Measurements from ENCODE around the gene ZP1. TPM values are rescaled to one million over a fixed set of nuclear protein-coding genes. Genes with fewer than 3 reads are reported as not detected.

The ZP1 gene
- total and polyA plus RNA-seq, 4 donors = 0.04 TPM; not detected in 3

- no peak overlapping the region for H3K27ac ChIP-seq (ENCODE audit: low read depth in 1 of 2, low read length in 1 of 2)
- H3K9me3 ChIP-seq (ENCODE audit: control insufficient read depth in 4 of 4, insufficient read depth in 3 of 4, low read length in 3 of 4) = no peaks in the 10 kb centered on the region
- DNase-seq (peak in 1 of 3 donors; percentile 31), ATAC-seq (ENCODE audit: insufficient read depth, low FRiP score) (no peak)
- TF ChIP-seq CTCF (IDR thresholded peaks at IDR 0.05; ENCODE audit: control extremely low read depth, extremely low read depth) = no peak
- H3K9ac ChIP-seq (ENCODE audit: insufficient read depth in 1 of 2, low read length in 2 of 2) = no peak overlapping the region
- H3K36me3 ChIP-seq (ENCODE audit: control insufficient read depth in 4 of 4, insufficient read depth in 4 of 4, low read length in 4 of 4) = peaks cover 0 to 12% (median 6%) of the 10 kb centered on the region in 4 donors
- H3K27me3 ChIP-seq (ENCODE audit: control insufficient read depth in 3 of 3, insufficient read depth in 3 of 3, low read length in 2 of 3) = no peaks in the 10 kb centered on the region
- 69 to 70% methylated on average over 5 of the region's 5 CpGs for WGBS, 2 donors
- H3K4me1 ChIP-seq (ENCODE audit: control insufficient read depth in 5 of 5, insufficient read depth in 5 of 5, low read length in 5 of 5) = peaks cover 0 to 7% (median 0%) of the 10 kb centered on the region in 5 donors
- H3K4me3 ChIP-seq = no peak overlapping the region
Observed at GRCh38 chr11:60887556-60887955, 20.2 kb downstream of the ZP1 start.

GRCh38 chr11:60889869-60890311 lies 22.5 kb downstream of the ZP1 start:
- ATAC-seq (ENCODE audit: insufficient read depth, low FRiP score) (no peak), DNase-seq (peak in 1 of 3 donors; percentile 33)
- WGBS, 2 donors = 52 to 56% methylated on average over 6 of the region's 6 CpGs
- Histone ChIP-seq H3K27me3 (ENCODE audit: control insufficient read depth in 3 of 3, insufficient read depth in 3 of 3, low read length in 2 of 3) (no peaks in the 10 kb centered on the region), H3K4me1 (ENCODE audit: control insufficient read depth in 5 of 5, insufficient read depth in 5 of 5, low read length in 5 of 5) (peaks cover 0 to 7% (median 0%) of the 10 kb centered on the region in 5 donors), H3K27ac (ENCODE audit: low read depth in 1 of 2, low read length in 1 of 2) (no peak overlapping the region), H3K4me3 (no peak overlapping the region), H3K9me3 (ENCODE audit: control insufficient read depth in 4 of 4, insufficient read depth in 3 of 4, low read length in 3 of 4) (no peaks in the 10 kb centered on the region), H3K36me3 (ENCODE audit: control insufficient read depth in 4 of 4, insufficient read depth in 4 of 4, low read length in 4 of 4) (peaks cover 6 to 17% (median 12%) of the 10 kb centered on the region in 4 donors), H3K9ac (ENCODE audit: insufficient read depth in 1 of 2, low read length in 2 of 2) (no peak overlapping the region)
- no peak for TF ChIP-seq CTCF (IDR thresholded peaks at IDR 0.05; ENCODE audit: control extremely low read depth, extremely low read depth)

- no peak overlapping the region for H3K27ac ChIP-seq (ENCODE audit: low read depth in 1 of 2, low read length in 1 of 2)
- ATAC-seq (ENCODE audit: insufficient read depth, low FRiP score) (no peak), DNase-seq (no peak)
- no peak overlapping the region for H3K4me3 ChIP-seq
- 39 to 46% methylated on average over 5 of the region's 5 CpGs for WGBS, 2 donors
- no peaks in the 10 kb centered on the region for H3K27me3 ChIP-seq (ENCODE audit: control insufficient read depth in 3 of 3, insufficient read depth in 3 of 3, low read length in 2 of 3)
- H3K4me1 ChIP-seq (ENCODE audit: control insufficient read depth in 5 of 5, insufficient read depth in 5 of 5, low read length in 5 of 5) = peaks cover 0 to 7% (median 0%) of the 10 kb centered on the region in 5 donors
- H3K9me3 ChIP-seq (ENCODE audit: control insufficient read depth in 4 of 4, insufficient read depth in 3 of 4, low read length in 3 of 4) = no peaks in the 10 kb centered on the region
- TF ChIP-seq CTCF (IDR thresholded peaks at IDR 0.05; ENCODE audit: control extremely low read depth, extremely low read depth) = no peak
- H3K9ac ChIP-seq (ENCODE audit: insufficient read depth in 1 of 2, low read length in 2 of 2) = no peak overlapping the region
- H3K36me3 ChIP-seq (ENCODE audit: control insufficient read depth in 4 of 4, insufficient read depth in 4 of 4, low read length in 4 of 4) = peaks cover 10 to 24% (median 16%) of the 10 kb centered on the region in 4 donors
Observed at GRCh38 chr11:60890696-60891095, 23.4 kb downstream of the ZP1 start.

Data from lung (tissue), 12 donors.